Ascending aorta (tissue), 2 donors: Measurements from ENCODE around the gene DUSP23. TPM values are rescaled to one million over a fixed set of nuclear protein-coding genes. Genes with fewer than 3 reads are reported as not detected.

ENCODE experiments used
- DNase-seq, 2 donors: peaks; one replicate each; pipeline ENCODE4 v3.0.0-alpha.2; 2019; ENCODE audit warnings: low spot score in 2 of 2
- H3K27ac ChIP-seq, 2 donors: fragments of 200-600 bp; sonication (generic); one replicate each; pipeline ENCODE4 v1.5.1; 2016 to 2017; ENCODE audit warnings: mild to moderate bottlenecking in 1 of 2
- H3K27me3 ChIP-seq: fragments of 200-600 bp; sonication (generic); one replicate; pipeline ENCODE4 v1.5.1; 2017
- H3K36me3 ChIP-seq, 2 donors: fragments of 200-600 bp; sonication (generic); one replicate each; pipeline ENCODE4 v1.5.1; 2016
- H3K4me1 ChIP-seq, 2 donors: fragments of 200-600 bp; sonication (generic); one replicate each; pipeline ENCODE4 v1.5.1; 2016 to 2017; ENCODE audit warnings: mild to moderate bottlenecking in 1 of 2
- H3K4me3 ChIP-seq, 2 donors: fragments of 200-600 bp; sonication (generic); one replicate each; pipeline ENCODE4 v1.5.1; 2016 to 2017; ENCODE audit warnings: mild to moderate bottlenecking in 1 of 2
- H3K9me3 ChIP-seq, 2 donors: fragments of 200-600 bp; sonication (generic); one replicate each; pipeline ENCODE4 v1.5.1; 2016
- CTCF ChIP-seq, 3 experiments: fragments of 200-600 bp in 2 of 3; fragments of 450-650 bp in 1 of 3; sonication (generic) in 2 of 3; IDR thresholded peaks; one replicate each; pipeline ENCODE4 v1.5.1; 2016 to 2019; ENCODE audit warnings: antibody characterized with exemption in 3 of 3, mild to moderate bottlenecking in 1 of 3, moderate library complexity in 1 of 3
- intact Hi-C: fragments of 100-400 bp; cut with DNase I; formaldehyde crosslinking; loops from one replicate; pipeline ENCODE4 v1.15.1; 2023
- total RNA-seq: library from RNA; depleted of rRNA; stranded (reverse); fragments of >200 nt; gene quantifications from one replicate; pipeline ENCODE4 v1.1.0, GENCODE V29; 2016

Gene DUSP23
- total RNA-seq, 1 donor from 2014 or later = 549 TPM

- intact Hi-C loops = loop anchor here (5.0 kb wide), 1 partner anchor 152 kb away; the partner anchor contains the start of gene IGSF9
- Histone ChIP-seq H3K36me3 (no peaks in the 10 kb centered on the region), H3K9me3 (no peaks in the 10 kb centered on the region), H3K27ac (no peak overlapping the region), H3K27me3 (no peaks in the 10 kb centered on the region), H3K4me1 (no peaks in the 10 kb centered on the region), H3K4me3 (no peak overlapping the region)
- no peak for TF ChIP-seq CTCF (IDR thresholded peaks at IDR 0.05)
- no peak for DNase-seq
Measured at GRCh38 chr1:159795534-159795933, 14.8 kb downstream of the DUSP23 start.

GRCh38 chr1:159798893-159799292 is 18.1 kb downstream of the DUSP23 start:
- H3K27ac ChIP-seq = no peak overlapping the region
- TF ChIP-seq CTCF (IDR thresholded peaks at IDR 0.05) = peak; percentile 67 to 77 (median 69)
- intact Hi-C loops = loop anchor here (1.0 to 5.0 kb wide), 2 partner anchors 92 to 148 kb away; partner anchors contain the start of gene IGSF9
- no peaks in the 10 kb centered on the region for H3K9me3 ChIP-seq
- H3K27me3 ChIP-seq = no peaks in the 10 kb centered on the region
- no peaks in the 10 kb centered on the region for H3K36me3 ChIP-seq
- H3K4me1 ChIP-seq = no peaks in the 10 kb centered on the region
- DNase-seq = peak in 1 of 2 donors; percentile 75
- no peak overlapping the region for H3K4me3 ChIP-seq

GRCh38 chr1:159799446-159799985 is 18.8 kb downstream of the DUSP23 start:
- Histone ChIP-seq H3K4me1 (no peaks in the 10 kb centered on the region), H3K27ac (no peak overlapping the region), H3K36me3 (no peaks in the 10 kb centered on the region), H3K27me3 (no peaks in the 10 kb centered on the region), H3K9me3 (no peaks in the 10 kb centered on the region), H3K4me3 (no peak overlapping the region)
- intact Hi-C loops = loop anchor here (1.0 to 5.0 kb wide), 2 partner anchors 92 to 148 kb away; partner anchors contain the start of gene IGSF9
- TF ChIP-seq CTCF (IDR thresholded peaks at IDR 0.05) = no peak
- no peak for DNase-seq

GRCh38 chr1:159800177-159800930 is 19.6 kb downstream of the DUSP23 start:
- no peak for TF ChIP-seq CTCF (IDR thresholded peaks at IDR 0.05)
- intact Hi-C loops = loop anchor here (2.0 kb wide), 1 partner anchor 206 kb away; no protein-coding TSS in a partner anchor
- no peaks in the 10 kb centered on the region for H3K4me1 ChIP-seq
- no peaks in the 10 kb centered on the region for H3K9me3 ChIP-seq
- no peak for DNase-seq
- no peaks in the 10 kb centered on the region for H3K36me3 ChIP-seq
- H3K27ac ChIP-seq = no peak overlapping the region
- no peak overlapping the region for H3K4me3 ChIP-seq
- no peaks in the 10 kb centered on the region for H3K27me3 ChIP-seq

GRCh38 chr1:159802111-159802510 is 21.3 kb downstream of the DUSP23 start, which contains the start of gene FCRL6:
Gene FCRL6, plus strand, starts transcription at chr1:159802360. Its CDS starts 65 bp downstream, at chr1:159802425.
- Histone ChIP-seq H3K4me3 (no peak within 1 kb of the TSS), H3K9me3 (no peaks in the 10 kb centered on the region), H3K27ac (no peak within 1 kb of the TSS), H3K36me3 (no peaks in the 10 kb centered on the region), H3K27me3 (no peaks in the 10 kb centered on the region), H3K4me1 (no peaks in the 10 kb centered on the region)
- intact Hi-C loops = no loop called here
- no peak for DNase-seq
- TF ChIP-seq CTCF (IDR thresholded peaks at IDR 0.05) = no peak
